Measurements from ENCODE around the gene HLA-A. TPM values are rescaled to one million over a fixed set of nuclear protein-coding genes. Genes with fewer than 3 reads are reported as not detected.
A peak's percentile ranks its signal among the peaks of the same experiment; 100 is the strongest.

HLA-A gene
- total and polyA plus RNA-seq, 2 of the 13 experiments (the other 11 are each of a cell fraction or from before 2014, with no cell fraction given): 345 to 527 TPM

DNA sequence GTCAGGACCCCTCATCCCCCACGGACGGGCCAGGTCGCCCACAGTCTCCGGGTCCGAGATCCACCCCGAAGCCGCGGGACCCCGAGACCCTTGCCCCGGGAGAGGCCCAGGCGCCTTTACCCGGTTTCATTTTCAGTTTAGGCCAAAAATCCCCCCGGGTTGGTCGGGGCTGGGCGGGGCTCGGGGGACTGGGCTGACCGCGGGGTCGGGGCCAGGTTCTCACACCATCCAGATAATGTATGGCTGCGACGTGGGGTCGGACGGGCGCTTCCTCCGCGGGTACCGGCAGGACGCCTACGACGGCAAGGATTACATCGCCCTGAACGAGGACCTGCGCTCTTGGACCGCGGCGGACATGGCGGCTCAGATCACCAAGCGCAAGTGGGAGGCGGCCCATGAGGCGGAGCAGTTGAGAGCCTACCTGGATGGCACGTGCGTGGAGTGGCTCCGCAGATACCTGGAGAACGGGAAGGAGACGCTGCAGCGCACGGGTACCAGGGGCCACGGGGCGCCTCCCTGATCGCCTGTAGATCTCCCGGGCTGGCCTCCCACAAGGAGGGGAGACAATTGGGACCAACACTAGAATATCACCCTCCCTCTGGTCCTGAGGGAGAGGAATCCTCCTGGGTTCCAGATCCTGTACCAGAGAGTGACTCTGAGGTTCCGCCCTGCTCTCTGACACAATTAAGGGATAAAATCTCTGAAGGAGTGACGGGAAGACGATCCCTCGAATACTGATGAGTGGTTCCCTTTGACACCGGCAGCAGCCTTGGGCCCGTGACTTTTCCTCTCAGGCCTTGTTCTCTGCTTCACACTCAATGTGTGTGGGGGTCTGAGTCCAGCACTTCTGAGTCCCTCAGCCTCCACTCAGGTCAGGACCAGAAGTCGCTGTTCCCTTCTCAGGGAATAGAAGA, 978 bp downstream of the HLA-A start:
- no peaks in the 10 kb centered on the region for H4K20me1 ChIP-seq (ENCODE audit: insufficient read depth, low read length)
- POLR2A ChIA-PET: no interaction called here
- intact Hi-C loops (cut with micrococcal nuclease; ENCODE audit: unreplicated experiment) (loop anchor here (5.0 kb wide), 1 partner anchor 64 kb away; no protein-coding TSS in a partner anchor), in situ Hi-C loops (cut with HindIII; ENCODE audit: extremely low pct_ligation_motif_present, low pct_unique_long_range_greater_than_20kb) (loop anchor here (5.0 to 10.0 kb wide), 2 partner anchors 56 to 79 kb away; no protein-coding TSS in a partner anchor)
- H3K9ac ChIP-seq (ENCODE audit: insufficient read depth, low read depth, low read length): peak overlapping the region; percentile 72
- TF ChIP-seq ZNF512B (CRISPR knock-in tag; IDR thresholded peaks at IDR 0.05; ENCODE audit: borderline replicate concordance): no peak
- TF ChIP-seq, protein P1, sequence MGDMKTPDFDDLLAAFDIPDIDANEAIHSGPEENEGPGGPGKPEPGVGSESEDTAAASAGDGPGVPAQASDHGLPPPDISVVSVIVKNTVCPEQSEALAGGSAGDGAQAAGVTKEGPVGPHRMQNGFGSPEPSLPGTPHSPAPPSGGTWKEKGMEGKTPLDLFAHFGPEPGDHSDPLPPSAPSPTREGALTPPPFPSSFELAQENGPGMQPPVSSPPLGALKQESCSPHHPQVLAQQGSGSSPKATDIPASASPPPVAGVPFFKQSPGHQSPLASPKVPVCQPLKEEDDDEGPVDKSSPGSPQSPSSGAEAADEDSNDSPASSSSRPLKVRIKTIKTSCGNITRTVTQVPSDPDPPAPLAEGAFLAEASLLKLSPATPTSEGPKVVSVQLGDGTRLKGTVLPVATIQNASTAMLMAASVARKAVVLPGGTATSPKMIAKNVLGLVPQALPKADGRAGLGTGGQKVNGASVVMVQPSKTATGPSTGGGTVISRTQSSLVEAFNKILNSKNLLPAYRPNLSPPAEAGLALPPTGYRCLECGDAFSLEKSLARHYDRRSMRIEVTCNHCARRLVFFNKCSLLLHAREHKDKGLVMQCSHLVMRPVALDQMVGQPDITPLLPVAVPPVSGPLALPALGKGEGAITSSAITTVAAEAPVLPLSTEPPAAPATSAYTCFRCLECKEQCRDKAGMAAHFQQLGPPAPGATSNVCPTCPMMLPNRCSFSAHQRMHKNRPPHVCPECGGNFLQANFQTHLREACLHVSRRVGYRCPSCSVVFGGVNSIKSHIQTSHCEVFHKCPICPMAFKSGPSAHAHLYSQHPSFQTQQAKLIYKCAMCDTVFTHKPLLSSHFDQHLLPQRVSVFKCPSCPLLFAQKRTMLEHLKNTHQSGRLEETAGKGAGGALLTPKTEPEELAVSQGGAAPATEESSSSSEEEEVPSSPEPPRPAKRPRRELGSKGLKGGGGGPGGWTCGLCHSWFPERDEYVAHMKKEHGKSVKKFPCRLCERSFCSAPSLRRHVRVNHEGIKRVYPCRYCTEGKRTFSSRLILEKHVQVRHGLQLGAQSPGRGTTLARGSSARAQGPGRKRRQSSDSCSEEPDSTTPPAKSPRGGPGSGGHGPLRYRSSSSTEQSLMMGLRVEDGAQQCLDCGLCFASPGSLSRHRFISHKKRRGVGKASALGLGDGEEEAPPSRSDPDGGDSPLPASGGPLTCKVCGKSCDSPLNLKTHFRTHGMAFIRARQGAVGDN (CRISPR knock-in tag; IDR thresholded peaks at IDR 0.05): peak; percentile 8; the same call in 1 of the 2 replicates
- TF ChIP-seq GABPB1 (CRISPR knock-in tag; IDR thresholded peaks at IDR 0.05): peak; percentile 42; the same call in 1 of the 2 replicates
- peak; percentile 90 for TF ChIP-seq AGO2 (optimal IDR thresholded peaks at IDR 0.05; ENCODE audit: low read depth, low read length)
- TF ChIP-seq PAXIP1 (CRISPR knock-in tag; conservative IDR thresholded peaks at IDR 0.05): no peak
- no peak for TF ChIP-seq ZNF850 (CRISPR knock-in tag; conservative IDR thresholded peaks at IDR 0.05)
- TF ChIP-seq CBX5 (CRISPR knock-in tag; IDR thresholded peaks at IDR 0.05; ENCODE audit: borderline replicate concordance): no peak
- TF ChIP-seq TAF15 (IDR thresholded peaks at IDR 0.05; ENCODE audit: low read depth, low read length, poor library complexity, severe bottlenecking): no peak
- no peak overlapping the region for H2AFZ ChIP-seq (ENCODE audit: low read length)
- peak overlapping the region; percentile 66 for H3K4me2 ChIP-seq (ENCODE audit: low read depth, low read length)
- no peaks in the 10 kb centered on the region for H3K9me3 ChIP-seq (ENCODE audit: low read length)
- ATAC-seq: peak; percentile 3; the same call in 2 of the 3 replicates
- H3K27ac ChIP-seq (ENCODE audit: extremely low read length, insufficient read depth, low read length): peak overlapping the region; percentile 60
- no peaks in the 10 kb centered on the region for H3K27me3 ChIP-seq (ENCODE audit: control insufficient read depth in 1 of 2, insufficient read depth in 2 of 2, low read length in 2 of 2)
- no TSS peak for BruUV-seq (replicated peaks)
- CTCF ChIA-PET (ENCODE audit: low intra/inter-chr PET ratio, low total read pairs): no interaction called here
- peaks cover 3 to 15% of the 10 kb centered on the region in 2 experiments; a peak in 3 of 5 replicates for H3K36me3 ChIP-seq (replicated peaks in 1 of 2; ENCODE audit: control insufficient read depth in 1 of 2, insufficient read depth in 2 of 2, low read length in 2 of 2)
- 43% methylated on average over 38 of the region's 58 CpGs for WGBS (ENCODE audit: low lambda C conversion rate)
- no peak for FAIRE-seq
- peaks cover 28% of the 10 kb centered on the region for H3K4me1 ChIP-seq (ENCODE audit: insufficient read depth, low read length)
- no peak for DNase-seq (ENCODE audit: low spot score)
- peaks cover 5% of the 10 kb centered on the region for H3K79me2 ChIP-seq (ENCODE audit: insufficient read depth, low read length)
- H3K4me3 ChIP-seq (replicated peaks in 1 of 3; ENCODE audit: insufficient read depth in 1 of 3, low read depth in 2 of 3, low read length in 3 of 3): peak overlapping the region; percentile 77 to 82 (median 80)

Measured in HepG2 (cell line).